ENCODE results near the gene DDX60.

- TF ChIP-seq CTCF (IDR thresholded peaks at IDR 0.05; ENCODE audit: low read length) = no peak
- TF ChIP-seq EZH2 (IDR thresholded peaks at IDR 0.05; ENCODE audit: borderline replicate concordance, low read length) = no peak
Observed at GRCh38 chr4:168325591-168325990, 7.0 kb upstream of the DDX60 start.

All from OCI-LY1 (cell line).